HT1080 (cell line): ENCODE measurements around the gene DSC2. TPM values are rescaled to one million over a fixed set of nuclear protein-coding genes. Genes with fewer than 3 reads are reported as not detected.
"Not testable (repeated sequence)": the region's sequence is repeated elsewhere in the genome, so short reads cannot be mapped to it uniquely, and the experiment has no call there.

Experiments used
- DNase-seq: peaks from one replicate; pipeline ENCODE4 v3.0.0-alpha.2; 2015; ENCODE audit warnings: low read depth
- polyA plus RNA-seq, 2 experiments: library from polyadenylated mRNA; depleted of rRNA; stranded (reverse); fragments of >200 nt; gene quantifications; 2 replicates each; pipeline ENCODE4 v1.2.3, GENCODE V29; 2015
- total RNA-seq: library from RNA; depleted of rRNA; stranded (reverse); fragments of >200 nt; shearing (Covaris generic); gene quantifications from 2 replicates; pipeline ENCODE4 v1.2.3, GENCODE V29; 2014; rRNA removed

The DSC2 gene
- 0.98 and 1.2 TPM in 2 replicates for total RNA-seq
- polyA plus RNA-seq (2015; cell fraction: cytosol; rRNA removed) = 1.9 and 2.5 TPM in 2 replicates
- polyA plus RNA-seq (2015; cell fraction: nucleus; rRNA removed) = 4.3 and 4.6 TPM in 2 replicates

- DNase-seq = no peak
These were observed at the start of gene DSC2 for GRCh38 chr18:31102025-31102684. TSS of gene DSC2 (minus strand) at chr18:31102421. CDS start at chr18:31101971, 450 bp downstream.

GRCh38 chr18:31149351-31149750, 47.1 kb upstream of the DSC2 start:
- DNase-seq = no peak

- DNase-seq = no peak
These were observed 46.4 kb upstream of the DSC2 start for GRCh38 chr18:31148600-31148999.

GRCh38 chr18:31146809-31147208, 44.6 kb upstream of the DSC2 start:
- no peak for DNase-seq

- no peak for DNase-seq
These were observed 40.8 kb upstream of the DSC2 start for GRCh38 chr18:31143025-31143424.

GRCh38 chr18:31138709-31139108, 36.5 kb upstream of the DSC2 start:
- no peak for DNase-seq

- no peak for DNase-seq
These were observed 32.8 kb upstream of the DSC2 start for GRCh38 chr18:31134988-31135529.

- no peak for DNase-seq
These were observed 27.3 kb upstream of the DSC2 start for GRCh38 chr18:31129398-31130115.

- DNase-seq = no peak
These were observed 23.7 kb upstream of the DSC2 start for GRCh38 chr18:31125878-31126277.

- not testable (repeated sequence) for DNase-seq
These were observed 20.9 kb upstream of the DSC2 start for GRCh38 chr18:31123125-31123524.

- no peak for DNase-seq
These were observed 18.4 kb upstream of the DSC2 start for GRCh38 chr18:31120594-31120993.

GRCh38 chr18:31116853-31117595, 14.8 kb upstream of the DSC2 start:
- no peak for DNase-seq

- DNase-seq = no peak
These were observed 10.6 kb upstream of the DSC2 start for GRCh38 chr18:31112804-31113203.

GRCh38 chr18:31105733-31106132, 3.5 kb upstream of the DSC2 start:
- no peak for DNase-seq

- DNase-seq = no peak
These were observed 2.2 kb upstream of the DSC2 start for GRCh38 chr18:31104444-31104843.

GRCh38 chr18:31103423-31103822, 1.2 kb upstream of the DSC2 start:
- DNase-seq = no peak

- no peak for DNase-seq
These were observed 720 bp upstream of the DSC2 start for GRCh38 chr18:31102941-31103340.

- peak; percentile 32 for DNase-seq
These were observed 817 bp downstream of the DSC2 start for GRCh38 chr18:31101183-31102024.

- DNase-seq = no peak
These were observed 1.6 kb downstream of the DSC2 start for GRCh38 chr18:31100436-31101182.
